OCI-LY7 (cell line): ENCODE results near the gene TFG.

Source experiments
- CTCF ChIP-seq: fragments of 200-600 bp; sonication (generic); conservative IDR thresholded peaks from 2 replicates; pipeline ENCODE4 v1.5.1; 2014; ENCODE audit warnings: mild to moderate bottlenecking, antibody characterized with exemption, low read length, moderate library complexity, mixed read lengths
- EZH2phosphoT487 ChIP-seq: fragments of 200-600 bp; sonication (generic); IDR thresholded peaks from 2 replicates; pipeline ENCODE4 v1.6.1; 2018; ENCODE audit warnings: low read depth, borderline replicate concordance, mild to moderate bottlenecking, mixed run types, antibody characterized with exemption, low read length, moderate library complexity, mixed read lengths

- TF ChIP-seq CTCF (no peak), EZH2phosphoT487 (no peak)
These were observed 47.0 kb upstream of the TFG start for GRCh38 chr3:100662113-100662823.
